Gastroesophageal sphincter (tissue), 3 donors: Measurements from ENCODE around the gene SELENOO.

Experiments used
- EP300 ChIP-seq: sonication (generic); formaldehyde crosslinking; IDR thresholded peaks from one replicate; pipeline ENCODE4 v1.6.1; 2017; ENCODE audit warnings: antibody characterized with exemption, mild to moderate bottlenecking
- POLR2A ChIP-seq, 2 donors: fragments of 450-650 bp; IDR thresholded peaks; one replicate each; pipeline ENCODE4 v1.6.1; 2017; ENCODE audit warnings: antibody characterized with exemption in 2 of 2, mild to moderate bottlenecking in 2 of 2, moderate library complexity in 1 of 2
- POLR2AphosphoS5 ChIP-seq: sonication (generic); formaldehyde crosslinking; IDR thresholded peaks from one replicate; pipeline ENCODE4 v1.6.1; 2017; ENCODE audit warnings: antibody characterized with exemption
- TF ChIP-seq, protein P1 (sequence below), 4 experiments: fragments of 200-600 bp in 2 of 4; fragments of 450-650 bp in 2 of 4; sonication (generic) in 1 of 4; IDR thresholded peaks; one replicate each; pipeline ENCODE4 v1.5.1; 2017 to 2019; ENCODE audit warnings: antibody characterized with exemption in 4 of 4, mild to moderate bottlenecking in 2 of 4, moderate library complexity in 2 of 4

- TF ChIP-seq EP300 (no peak), POLR2A (IDR thresholded peaks at IDR 0.05) (no peak), POLR2AphosphoS5 (no peak)
- TF ChIP-seq, protein P1, sequence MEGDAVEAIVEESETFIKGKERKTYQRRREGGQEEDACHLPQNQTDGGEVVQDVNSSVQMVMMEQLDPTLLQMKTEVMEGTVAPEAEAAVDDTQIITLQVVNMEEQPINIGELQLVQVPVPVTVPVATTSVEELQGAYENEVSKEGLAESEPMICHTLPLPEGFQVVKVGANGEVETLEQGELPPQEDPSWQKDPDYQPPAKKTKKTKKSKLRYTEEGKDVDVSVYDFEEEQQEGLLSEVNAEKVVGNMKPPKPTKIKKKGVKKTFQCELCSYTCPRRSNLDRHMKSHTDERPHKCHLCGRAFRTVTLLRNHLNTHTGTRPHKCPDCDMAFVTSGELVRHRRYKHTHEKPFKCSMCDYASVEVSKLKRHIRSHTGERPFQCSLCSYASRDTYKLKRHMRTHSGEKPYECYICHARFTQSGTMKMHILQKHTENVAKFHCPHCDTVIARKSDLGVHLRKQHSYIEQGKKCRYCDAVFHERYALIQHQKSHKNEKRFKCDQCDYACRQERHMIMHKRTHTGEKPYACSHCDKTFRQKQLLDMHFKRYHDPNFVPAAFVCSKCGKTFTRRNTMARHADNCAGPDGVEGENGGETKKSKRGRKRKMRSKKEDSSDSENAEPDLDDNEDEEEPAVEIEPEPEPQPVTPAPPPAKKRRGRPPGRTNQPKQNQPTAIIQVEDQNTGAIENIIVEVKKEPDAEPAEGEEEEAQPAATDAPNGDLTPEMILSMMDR (IDR thresholded peaks at IDR 0.05), result no peak
Measured at GRCh38 chr22:50192436-50193204, 8.2 kb upstream of the SELENOO start.
